ENCODE measurements around the gene GALNTL6. TPM values are rescaled to one million over a fixed set of nuclear protein-coding genes. Genes with fewer than 3 reads are reported as not detected.

Gene GALNTL6
- polyA plus RNA-seq, 5 donors: 0.06 to 0.13 (median 0.08) TPM

- no peak for DNase-seq
Measured at GRCh38 chr4:171993247-171993646, 180.0 kb downstream of the GALNTL6 start.

- DNase-seq: no peak
Measured at GRCh38 chr4:172007889-172008288, 194.7 kb downstream of the GALNTL6 start.

- DNase-seq: no peak
Measured at GRCh38 chr4:172009446-172010230, 196.4 kb downstream of the GALNTL6 start.

- DNase-seq: no peak
Measured at GRCh38 chr4:172011196-172011595, 198.0 kb downstream of the GALNTL6 start.

GRCh38 chr4:172018358-172018757, 205.2 kb downstream of the GALNTL6 start:
- no peak for DNase-seq

- no peak for DNase-seq
Measured at GRCh38 chr4:172035562-172035961, 222.4 kb downstream of the GALNTL6 start.

- DNase-seq: no peak
Measured at GRCh38 chr4:172040766-172041165, 227.6 kb downstream of the GALNTL6 start.

GRCh38 chr4:172042714-172043114, 229.5 kb downstream of the GALNTL6 start:
- DNase-seq: no peak

- no peak for DNase-seq
Measured at GRCh38 chr4:172045981-172046380, 232.8 kb downstream of the GALNTL6 start.

GRCh38 chr4:172048666-172049065, 235.5 kb downstream of the GALNTL6 start:
- no peak for DNase-seq

- no peak for DNase-seq
Measured at GRCh38 chr4:172050911-172051310, 237.7 kb downstream of the GALNTL6 start.

- DNase-seq: no peak
Measured at GRCh38 chr4:172055046-172055445, 241.8 kb downstream of the GALNTL6 start.

GRCh38 chr4:172055498-172055897, 242.3 kb downstream of the GALNTL6 start:
- no peak for DNase-seq

GRCh38 chr4:172061204-172061603, 248.0 kb downstream of the GALNTL6 start:
- no peak for DNase-seq

- no peak for DNase-seq
Measured at GRCh38 chr4:172068506-172068905, 255.3 kb downstream of the GALNTL6 start.

- DNase-seq: no peak
Measured at GRCh38 chr4:172073590-172073989, 260.4 kb downstream of the GALNTL6 start.

GRCh38 chr4:172083272-172083671, 270.1 kb downstream of the GALNTL6 start:
- DNase-seq: no peak

- no peak for DNase-seq
Measured at GRCh38 chr4:172088556-172088955, 275.4 kb downstream of the GALNTL6 start.

- no peak for DNase-seq
Measured at GRCh38 chr4:172095161-172095560, 282.0 kb downstream of the GALNTL6 start.

- DNase-seq: no peak
Measured at GRCh38 chr4:172096786-172097185, 283.6 kb downstream of the GALNTL6 start.

- no peak for DNase-seq
Measured at GRCh38 chr4:172099376-172099775, 286.2 kb downstream of the GALNTL6 start.

- DNase-seq: no peak
Measured at GRCh38 chr4:172103456-172103855, 290.3 kb downstream of the GALNTL6 start.

GRCh38 chr4:172104539-172104938, 291.3 kb downstream of the GALNTL6 start:
- no peak for DNase-seq

GRCh38 chr4:172105918-172106317, 292.7 kb downstream of the GALNTL6 start:
- no peak for DNase-seq
